Neural progenitor cell (in vitro differentiated cells): ENCODE results near the gene PABPC4L. TPM values are rescaled to one million over a fixed set of nuclear protein-coding genes. Genes with fewer than 3 reads are reported as not detected.

Experiments
- DNase-seq: peaks from one replicate; pipeline ENCODE4 v3.0.0-alpha.2; 2016; ENCODE audit warnings: low spot score
- H2AFZ ChIP-seq: fragments of 200-600 bp; sonication (generic); replicated peaks from 2 replicates; pipeline ENCODE4 v1.6.1; 2016; ENCODE audit warnings: antibody characterized with exemption
- H3F3A ChIP-seq: fragments of 200-600 bp; sonication (generic); 2 replicates; pipeline ENCODE4 v1.6.1; 2016; ENCODE audit warnings: antibody characterized with exemption, low read depth
- H3K27ac ChIP-seq: fragments of 200-600 bp; sonication (generic); 2 replicates; pipeline ENCODE4 v1.5.1; 2016; ENCODE audit warnings: mild to moderate bottlenecking
- H3K27me3 ChIP-seq: fragments of 200-600 bp; sonication (generic); 2 replicates; pipeline ENCODE4 v1.6.1; 2016; ENCODE audit warnings: mild to moderate bottlenecking, moderate library complexity
- H3K36me3 ChIP-seq: fragments of 200-600 bp; sonication (generic); 2 replicates; pipeline ENCODE4 v1.5.1; 2016
- H3K4me1 ChIP-seq: fragments of 200-600 bp; sonication (generic); 2 replicates; pipeline ENCODE4 v1.6.1; 2016; ENCODE audit warnings: mixed run types
- H3K4me2 ChIP-seq: fragments of 200-600 bp; sonication (generic); 2 replicates; pipeline ENCODE4 v1.6.1; 2016
- H3K4me3 ChIP-seq: fragments of 200-600 bp; sonication (generic); 2 replicates; pipeline ENCODE4 v1.5.1; 2016
- H3K79me2 ChIP-seq: fragments of 200-600 bp; sonication (generic); 2 replicates; pipeline ENCODE4 v1.6.1; 2016; ENCODE audit warnings: low read depth
- H3K9ac ChIP-seq: fragments of 200-600 bp; sonication (generic); 2 replicates; pipeline ENCODE4 v1.6.1; 2016
- H3K9me3 ChIP-seq: fragments of 200-600 bp; sonication (generic); 2 replicates; pipeline ENCODE4 v1.5.1; 2016; ENCODE audit warnings: low read depth
- H4K20me1 ChIP-seq: fragments of 200-600 bp; sonication (generic); 2 replicates; pipeline ENCODE4 v1.6.1; 2016; ENCODE audit warnings: low read depth
- H3K27ac Mint-ChIP-seq: 3 replicates; pipeline ENCODE4 v1.8.0; 2021; ENCODE audit warnings: mixed read lengths
- H3K27me3 Mint-ChIP-seq: 2 replicates; pipeline ENCODE4 v1.8.0; 2022; ENCODE audit warnings: low read depth, mild to moderate bottlenecking, inconsistent platforms, moderate library complexity, mixed read lengths; ENCODE audit not compliant: insufficient read depth
- H3K36me3 Mint-ChIP-seq: 3 replicates; pipeline ENCODE4 v1.8.0; 2021; ENCODE audit warnings: mixed read lengths
- H3K4me1 Mint-ChIP-seq: 3 replicates; pipeline ENCODE4 v1.8.0; 2021; ENCODE audit warnings: mixed read lengths
- H3K4me3 Mint-ChIP-seq: 3 replicates; pipeline ENCODE4 v1.8.0; 2021; ENCODE audit warnings: mild to moderate bottlenecking, moderate library complexity, mixed read lengths
- H3K9me3 Mint-ChIP-seq: 3 replicates; pipeline ENCODE4 v1.8.0; 2020; ENCODE audit warnings: mixed read lengths
- EZH2 ChIP-seq: fragments of 200-600 bp; sonication (generic); IDR thresholded peaks from 2 replicates; pipeline ENCODE4 v1.6.1; 2017; ENCODE audit warnings: antibody characterized with exemption, mild to moderate bottlenecking, moderate library complexity
- EZH2phosphoT487 ChIP-seq: fragments of 200-600 bp; sonication (generic); IDR thresholded peaks from 2 replicates; pipeline ENCODE4 v1.6.1; 2017; ENCODE audit warnings: antibody characterized with exemption
- total RNA-seq: library from RNA; depleted of rRNA; stranded (reverse); fragments of >200 nt; gene quantifications from 2 replicates; pipeline ENCODE4 v1.2.3, GENCODE V29; 2015; ENCODE audit warnings: low replicate concordance
- TF ChIP-seq, protein P1 (sequence below): fragments of 200-600 bp; sonication (generic); IDR thresholded peaks from 2 replicates; pipeline ENCODE4 v1.5.1; 2017; ENCODE audit warnings: antibody characterized with exemption, mild to moderate bottlenecking

PABPC4L gene
- total RNA-seq, 1 donor from 2014 or later, result 1.6 TPM

DNA sequence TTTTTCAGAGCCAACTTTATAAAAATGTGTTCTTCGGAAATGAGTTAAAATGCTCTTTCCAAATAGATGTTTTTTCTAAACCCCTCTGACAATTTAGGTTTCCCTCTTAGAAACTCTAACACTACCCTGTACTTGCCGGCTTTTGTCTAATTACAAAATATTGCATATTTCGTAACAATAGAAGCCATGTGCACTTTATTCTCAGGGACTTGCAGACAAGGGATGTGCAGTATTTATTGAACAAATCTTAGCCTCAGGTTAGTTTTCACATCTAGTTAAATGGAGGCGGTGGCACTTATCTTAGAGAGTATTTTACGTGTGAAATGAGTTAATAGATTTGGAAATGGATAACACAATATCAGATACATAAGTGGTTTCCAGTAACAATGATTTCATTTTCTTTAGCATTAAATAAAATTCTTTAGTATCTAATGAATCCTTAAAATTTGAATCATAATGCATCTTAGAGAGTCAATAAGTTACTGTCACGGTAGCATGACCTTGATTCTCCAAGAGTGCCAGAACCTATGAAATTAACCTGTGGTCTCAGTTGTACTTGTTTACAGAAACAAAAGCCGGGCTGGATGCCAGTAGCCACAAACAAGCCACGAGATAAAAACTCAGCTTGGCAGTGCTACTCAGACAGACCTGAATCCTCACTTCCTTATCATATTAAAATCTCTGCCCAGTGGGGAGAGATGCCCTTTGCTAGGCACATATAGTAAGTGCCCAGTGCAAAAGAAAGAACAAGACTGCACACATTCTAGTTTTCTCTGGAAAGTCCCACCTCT is 772 bp upstream of the PABPC4L start:
- H3K4me1 ChIP-seq, result no peaks in the 10 kb centered on the region
- Mint-ChIP-seq H3K4me1 (no peaks in the 10 kb centered on the region), H3K4me3 (no peak overlapping the region), H3K27ac (no peak overlapping the region), H3K9me3 (peaks cover 12% of the 10 kb centered on the region), H3K27me3 (no peaks in the 10 kb centered on the region), H3K36me3 (peaks cover 6% of the 10 kb centered on the region)
- no peak overlapping the region for H2AFZ ChIP-seq
- no peaks in the 10 kb centered on the region for H3F3A ChIP-seq
- H3K4me2 ChIP-seq, result peak overlapping the region; percentile 71
- no peaks in the 10 kb centered on the region for H3K27me3 ChIP-seq
- peak overlapping the region; percentile 46 for H3K4me3 ChIP-seq
- no peak for DNase-seq
- no peak overlapping the region for H3K27ac ChIP-seq
- no peaks in the 10 kb centered on the region for H4K20me1 ChIP-seq
- H3K9me3 ChIP-seq, result no peaks in the 10 kb centered on the region
- no peak overlapping the region for H3K9ac ChIP-seq
- H3K36me3 ChIP-seq, result peaks cover 3% of the 10 kb centered on the region
- no peaks in the 10 kb centered on the region for H3K79me2 ChIP-seq
- TF ChIP-seq, protein P1, sequence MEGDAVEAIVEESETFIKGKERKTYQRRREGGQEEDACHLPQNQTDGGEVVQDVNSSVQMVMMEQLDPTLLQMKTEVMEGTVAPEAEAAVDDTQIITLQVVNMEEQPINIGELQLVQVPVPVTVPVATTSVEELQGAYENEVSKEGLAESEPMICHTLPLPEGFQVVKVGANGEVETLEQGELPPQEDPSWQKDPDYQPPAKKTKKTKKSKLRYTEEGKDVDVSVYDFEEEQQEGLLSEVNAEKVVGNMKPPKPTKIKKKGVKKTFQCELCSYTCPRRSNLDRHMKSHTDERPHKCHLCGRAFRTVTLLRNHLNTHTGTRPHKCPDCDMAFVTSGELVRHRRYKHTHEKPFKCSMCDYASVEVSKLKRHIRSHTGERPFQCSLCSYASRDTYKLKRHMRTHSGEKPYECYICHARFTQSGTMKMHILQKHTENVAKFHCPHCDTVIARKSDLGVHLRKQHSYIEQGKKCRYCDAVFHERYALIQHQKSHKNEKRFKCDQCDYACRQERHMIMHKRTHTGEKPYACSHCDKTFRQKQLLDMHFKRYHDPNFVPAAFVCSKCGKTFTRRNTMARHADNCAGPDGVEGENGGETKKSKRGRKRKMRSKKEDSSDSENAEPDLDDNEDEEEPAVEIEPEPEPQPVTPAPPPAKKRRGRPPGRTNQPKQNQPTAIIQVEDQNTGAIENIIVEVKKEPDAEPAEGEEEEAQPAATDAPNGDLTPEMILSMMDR, result no peak
- TF ChIP-seq EZH2, result no peak
- TF ChIP-seq EZH2phosphoT487, result no peak

DNA sequence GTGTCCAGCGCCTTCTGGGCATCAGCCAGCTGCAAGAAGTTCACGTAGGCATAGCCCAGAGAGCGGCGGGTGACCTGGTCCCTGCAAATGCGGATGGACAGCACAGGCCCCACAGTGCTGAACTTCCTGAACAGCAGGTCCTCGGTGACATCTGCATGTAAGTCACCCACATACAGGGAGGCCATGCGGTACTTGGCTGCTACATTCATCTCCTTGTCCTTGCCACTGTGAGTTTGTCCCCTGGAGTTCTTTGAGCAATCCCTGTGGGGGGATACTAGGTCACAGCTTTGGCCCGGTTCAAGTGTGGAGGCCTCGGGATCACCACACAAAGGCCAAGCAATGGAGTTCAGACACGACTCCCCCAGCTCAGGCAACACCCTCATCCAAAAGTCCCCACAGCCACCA is 776 bp downstream of the PABPC4L start:
- Mint-ChIP-seq H3K4me1 (no peaks in the 10 kb centered on the region), H3K27ac (no peak overlapping the region), H3K9me3 (peaks cover 2% of the 10 kb centered on the region), H3K4me3 (peak overlapping the region; percentile 81), H3K36me3 (peaks cover 6% of the 10 kb centered on the region), H3K27me3 (no peaks in the 10 kb centered on the region)
- TF ChIP-seq EZH2, result no peak
- no peak for TF ChIP-seq EZH2phosphoT487
- TF ChIP-seq, protein P1, result no peak
- no peaks in the 10 kb centered on the region for H4K20me1 ChIP-seq
- no peaks in the 10 kb centered on the region for H3F3A ChIP-seq
- peak overlapping the region; percentile 73 for H2AFZ ChIP-seq
- H3K36me3 ChIP-seq, result peaks cover under 1% of the 10 kb centered on the region
- no peaks in the 10 kb centered on the region for H3K9me3 ChIP-seq
- no peak for DNase-seq
- peak overlapping the region; percentile 46 for H3K4me3 ChIP-seq
- H3K27ac ChIP-seq, result no peak overlapping the region
- no peaks in the 10 kb centered on the region for H3K79me2 ChIP-seq
- H3K9ac ChIP-seq, result no peak overlapping the region
- peak overlapping the region; percentile 71 for H3K4me2 ChIP-seq
- no peaks in the 10 kb centered on the region for H3K4me1 ChIP-seq
- no peaks in the 10 kb centered on the region for H3K27me3 ChIP-seq

DNA sequence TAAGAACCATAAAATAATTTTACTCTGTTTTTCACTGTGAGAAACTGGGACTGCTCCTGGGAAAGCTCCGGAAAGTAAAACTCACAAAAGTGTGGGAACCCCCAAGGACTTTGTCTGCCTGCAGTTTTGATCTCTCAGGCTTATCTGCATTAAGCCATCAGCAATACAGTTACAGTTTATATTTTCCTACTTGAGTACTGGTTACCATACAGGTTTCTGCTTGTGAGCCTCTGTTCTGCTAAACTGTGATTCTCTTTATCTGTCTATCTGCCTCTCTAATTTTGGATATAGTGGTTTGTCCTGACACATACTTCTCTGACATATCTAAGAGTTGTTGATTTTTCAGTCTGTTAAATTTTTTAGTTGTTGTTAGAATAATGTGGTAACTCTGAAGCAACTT is 11.6 kb downstream of the PABPC4L start:
- no peak overlapping the region for H3K9ac ChIP-seq
- no peak overlapping the region for H3K27ac Mint-ChIP-seq

More for the DNA sequence above, 11.6 kb downstream of the PABPC4L start:
- Histone ChIP-seq H3K36me3 (no peaks in the 10 kb centered on the region), H3F3A (no peaks in the 10 kb centered on the region), H4K20me1 (no peaks in the 10 kb centered on the region), H3K27me3 (no peaks in the 10 kb centered on the region), H3K79me2 (no peaks in the 10 kb centered on the region), H2AFZ (no peak overlapping the region), H3K9me3 (no peaks in the 10 kb centered on the region), H3K4me3 (no peak overlapping the region), H3K4me2 (no peak overlapping the region), H3K4me1 (no peaks in the 10 kb centered on the region), H3K27ac (no peak overlapping the region)
- no peaks in the 10 kb centered on the region for H3K27me3 Mint-ChIP-seq
- peaks cover 7% of the 10 kb centered on the region for H3K9me3 Mint-ChIP-seq
- no peaks in the 10 kb centered on the region for H3K36me3 Mint-ChIP-seq
- no peak for TF ChIP-seq EZH2phosphoT487
- no peak for TF ChIP-seq EZH2
- TF ChIP-seq, protein P1, result no peak
- H3K4me1 Mint-ChIP-seq, result no peaks in the 10 kb centered on the region
- no peak overlapping the region for H3K4me3 Mint-ChIP-seq
- DNase-seq, result no peak
